ENCODE data around the gene MDGA2. TPM values are rescaled to one million over a fixed set of nuclear protein-coding genes. Genes with fewer than 3 reads are reported as not detected.
"Not testable (repeated sequence)": the region's sequence is repeated elsewhere in the genome, so short reads cannot be mapped to it uniquely, and the experiment has no call there.

The MDGA2 gene
- total RNA-seq, 2 experiments from 2014 or later: not detected

GRCh38 chr14:47194055-47194454, 481.4 kb downstream of the MDGA2 start:
- H3K4me1 ChIP-seq (ENCODE audit: insufficient read depth, low read length): no peaks in the 10 kb centered on the region
- no peaks in the 10 kb centered on the region for H3K27me3 ChIP-seq (ENCODE audit: control insufficient read depth in 1 of 2, insufficient read depth in 2 of 2, low read length in 2 of 2)
- Mint-ChIP-seq H3K4me1 (ENCODE audit: low read depth) (no peaks in the 10 kb centered on the region), H3K4me3 (no peak overlapping the region), H3K27ac (no peak overlapping the region), H3K27me3 (no peaks in the 10 kb centered on the region), H3K36me3 (ENCODE audit: low read depth) (no peaks in the 10 kb centered on the region), H3K9me3 (no peaks in the 10 kb centered on the region)
- CTCF ChIA-PET: no interaction called here
- H3K27ac ChIP-seq (ENCODE audit: low read depth in 1 of 2, low read length in 2 of 2): no peak overlapping the region
- no peak for ATAC-seq (ENCODE audit: poor library complexity)
- TF ChIP-seq CTCF (IDR thresholded peaks at IDR 0.05): no peak
- H3K9me3 ChIP-seq (ENCODE audit: control insufficient read depth in 1 of 2, insufficient read depth in 1 of 2, low read length in 2 of 2): peaks cover 0 to 3% of the 10 kb centered on the region in 2 experiments
- no peak for DNase-seq
- H3K36me3 ChIP-seq (ENCODE audit: insufficient read depth, low read length): no peaks in the 10 kb centered on the region
- no peak overlapping the region for H3K4me3 ChIP-seq (ENCODE audit: low read length)
- POLR2A ChIA-PET: no interaction called here
- intact Hi-C loops (cut with DNase I, micrococcal nuclease): no loop called here

- H3K27me3 Mint-ChIP-seq; POLR2A ChIA-PET; H3K4me3 Mint-ChIP-seq; H3K4me3 ChIP-seq (ENCODE audit: low read length); H3K27me3 ChIP-seq (ENCODE audit: control insufficient read depth in 1 of 2, insufficient read depth in 2 of 2, low read length in 2 of 2); H3K9me3 Mint-ChIP-seq; H3K4me1 Mint-ChIP-seq (ENCODE audit: low read depth); H3K36me3 ChIP-seq (ENCODE audit: insufficient read depth, low read length); H3K36me3 Mint-ChIP-seq (ENCODE audit: low read depth); intact Hi-C loops (cut with DNase I, micrococcal nuclease); H3K27ac ChIP-seq (ENCODE audit: low read depth in 1 of 2, low read length in 2 of 2); ATAC-seq (ENCODE audit: poor library complexity); H3K27ac Mint-ChIP-seq; H3K4me1 ChIP-seq (ENCODE audit: insufficient read depth, low read length); DNase-seq; H3K9me3 ChIP-seq (ENCODE audit: control insufficient read depth in 1 of 2, insufficient read depth in 1 of 2, low read length in 2 of 2); CTCF ChIA-PET: not testable (repeated sequence)
These were observed 483.2 kb downstream of the MDGA2 start for GRCh38 chr14:47192203-47192602.

- Mint-ChIP-seq H3K27ac (no peak overlapping the region), H3K36me3 (ENCODE audit: low read depth) (no peaks in the 10 kb centered on the region), H3K27me3 (no peaks in the 10 kb centered on the region), H3K4me3 (no peak overlapping the region), H3K9me3 (no peaks in the 10 kb centered on the region), H3K4me1 (ENCODE audit: low read depth) (no peaks in the 10 kb centered on the region)
- no peak for ATAC-seq (ENCODE audit: poor library complexity)
- no peaks in the 10 kb centered on the region for H3K4me1 ChIP-seq (ENCODE audit: insufficient read depth, low read length)
- no peaks in the 10 kb centered on the region for H3K27me3 ChIP-seq (ENCODE audit: control insufficient read depth in 1 of 2, insufficient read depth in 2 of 2, low read length in 2 of 2)
- ChIA-PET CTCF (no interaction called here), POLR2A (no interaction called here)
- DNase-seq: no peak
- H3K9me3 ChIP-seq (ENCODE audit: control insufficient read depth in 1 of 2, insufficient read depth in 1 of 2, low read length in 2 of 2): peaks cover 0 to 3% of the 10 kb centered on the region in 2 experiments
- no peak overlapping the region for H3K4me3 ChIP-seq (ENCODE audit: low read length)
- TF ChIP-seq CTCF (IDR thresholded peaks at IDR 0.05): no peak
- intact Hi-C loops (cut with DNase I, micrococcal nuclease): no loop called here
- no peak overlapping the region for H3K27ac ChIP-seq (ENCODE audit: low read depth in 1 of 2, low read length in 2 of 2)
- H3K36me3 ChIP-seq (ENCODE audit: insufficient read depth, low read length): no peaks in the 10 kb centered on the region
These were observed 483.7 kb downstream of the MDGA2 start for GRCh38 chr14:47191700-47192099.

GRCh38 chr14:47189911-47190484, 485.4 kb downstream of the MDGA2 start:
- H3K4me3 ChIP-seq (ENCODE audit: low read length): no peak overlapping the region
- DNase-seq: no peak
- H3K4me1 ChIP-seq (ENCODE audit: insufficient read depth, low read length): no peaks in the 10 kb centered on the region
- H3K4me3 Mint-ChIP-seq: no peak overlapping the region
- H3K36me3 ChIP-seq (ENCODE audit: insufficient read depth, low read length): no peaks in the 10 kb centered on the region
- ChIA-PET CTCF (no interaction called here), POLR2A (no interaction called here)
- H3K4me1 Mint-ChIP-seq (ENCODE audit: low read depth): no peaks in the 10 kb centered on the region
- H3K9me3 Mint-ChIP-seq: no peaks in the 10 kb centered on the region
- no peak overlapping the region for H3K27ac Mint-ChIP-seq
- no peaks in the 10 kb centered on the region for H3K27me3 ChIP-seq (ENCODE audit: control insufficient read depth in 1 of 2, insufficient read depth in 2 of 2, low read length in 2 of 2)
- H3K9me3 ChIP-seq (ENCODE audit: control insufficient read depth in 1 of 2, insufficient read depth in 1 of 2, low read length in 2 of 2): peaks cover 0 to 3% of the 10 kb centered on the region in 2 experiments
- no peak for ATAC-seq (ENCODE audit: poor library complexity)
- no peaks in the 10 kb centered on the region for H3K36me3 Mint-ChIP-seq (ENCODE audit: low read depth)
- H3K27ac ChIP-seq (ENCODE audit: low read depth in 1 of 2, low read length in 2 of 2): no peak overlapping the region
- no peaks in the 10 kb centered on the region for H3K27me3 Mint-ChIP-seq
- intact Hi-C loops (cut with DNase I, micrococcal nuclease): no loop called here
- TF ChIP-seq CTCF (IDR thresholded peaks at IDR 0.05): no peak

Data from CD4-positive, alpha-beta T cell (primary cell).